ENCODE data around the gene RASSF5.
"Not testable (repeated sequence)": the region's sequence is repeated elsewhere in the genome, so short reads cannot be mapped to it uniquely, and the experiment has no call there.

Gene RASSF5

DNA sequence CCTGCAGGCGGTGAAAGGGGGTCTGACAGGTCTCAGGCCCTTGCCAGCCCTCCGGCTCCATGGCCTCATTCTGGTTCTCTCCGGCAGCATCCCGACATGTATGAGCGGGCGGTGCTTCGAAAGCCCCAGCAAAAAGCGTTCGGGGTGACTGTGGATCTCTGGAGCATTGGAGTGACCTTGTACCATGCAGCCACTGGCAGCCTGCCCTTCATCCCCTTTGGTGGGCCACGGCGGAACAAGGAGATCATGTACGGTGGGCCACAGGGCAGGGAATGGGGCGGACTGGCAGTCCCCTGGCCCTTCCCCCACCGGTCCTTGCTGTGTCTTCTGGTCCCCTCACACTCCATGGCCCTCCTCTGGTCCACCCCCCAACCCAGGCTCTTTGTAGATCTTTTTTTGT lies 30.7 kb upstream of the RASSF5 start:
- DNase-seq (ENCODE audit: low read depth in 2 of 2) = no peak

DNA sequence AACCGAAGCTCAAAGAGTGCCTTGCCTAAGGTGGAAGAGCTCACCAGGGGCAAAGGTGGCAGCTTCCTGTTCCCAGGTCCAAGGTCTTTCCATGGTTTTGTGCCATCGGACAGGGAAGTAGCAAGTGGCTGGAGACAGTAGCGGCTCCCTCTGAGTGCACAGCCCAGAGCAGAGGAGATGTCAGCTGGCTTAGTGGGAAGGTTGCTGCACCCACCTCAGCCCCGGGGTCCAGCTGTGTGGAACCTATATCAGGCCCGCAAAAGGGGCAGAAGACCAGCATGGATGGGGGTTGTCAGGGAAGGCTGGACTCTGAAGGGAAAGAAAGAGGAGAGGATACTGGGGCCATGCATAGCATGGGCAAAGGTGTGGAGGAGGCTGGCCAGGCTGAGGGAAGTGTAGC lies 30.2 kb upstream of the RASSF5 start:
- no peak for DNase-seq (ENCODE audit: low read depth in 2 of 2)

DNA sequence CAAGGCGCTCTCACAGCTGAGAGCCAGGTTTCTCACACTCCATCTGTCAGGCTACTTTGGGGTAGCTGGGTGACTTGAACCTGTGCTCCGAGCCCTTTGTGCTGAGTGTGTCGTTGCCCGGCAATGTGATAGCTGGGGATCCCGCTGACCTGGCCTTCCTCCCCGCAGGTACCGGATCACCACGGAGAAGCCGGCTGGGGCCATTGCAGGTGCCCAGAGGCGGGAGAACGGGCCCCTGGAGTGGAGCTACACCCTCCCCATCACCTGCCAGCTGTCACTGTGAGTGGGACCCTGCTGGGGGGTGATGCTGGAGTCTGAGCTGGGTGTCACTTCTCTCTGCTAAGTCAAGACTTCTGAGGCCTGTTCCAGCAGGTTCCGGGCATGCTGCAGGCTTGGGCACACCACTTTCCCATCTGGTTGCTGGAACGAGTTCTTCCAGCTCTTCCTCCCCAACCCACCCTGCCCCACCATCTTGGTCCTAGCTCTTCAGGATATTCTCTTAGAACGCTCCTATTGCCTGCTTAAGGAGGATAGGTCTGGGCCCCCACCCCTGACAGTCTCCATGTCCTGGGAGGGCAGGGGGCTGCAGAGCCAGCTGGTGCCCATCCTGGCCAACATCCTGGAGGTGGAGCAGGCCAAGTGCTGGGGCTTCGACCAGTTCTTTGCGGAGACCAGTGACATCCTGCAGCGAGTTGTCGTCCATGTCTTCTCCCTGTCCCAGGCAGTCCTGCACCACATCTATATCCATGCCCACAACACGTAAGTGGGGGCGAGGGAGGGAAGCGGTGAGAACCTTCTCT lies 29.6 kb upstream of the RASSF5 start:
- no peak for DNase-seq (ENCODE audit: low read depth in 2 of 2)

DNA sequence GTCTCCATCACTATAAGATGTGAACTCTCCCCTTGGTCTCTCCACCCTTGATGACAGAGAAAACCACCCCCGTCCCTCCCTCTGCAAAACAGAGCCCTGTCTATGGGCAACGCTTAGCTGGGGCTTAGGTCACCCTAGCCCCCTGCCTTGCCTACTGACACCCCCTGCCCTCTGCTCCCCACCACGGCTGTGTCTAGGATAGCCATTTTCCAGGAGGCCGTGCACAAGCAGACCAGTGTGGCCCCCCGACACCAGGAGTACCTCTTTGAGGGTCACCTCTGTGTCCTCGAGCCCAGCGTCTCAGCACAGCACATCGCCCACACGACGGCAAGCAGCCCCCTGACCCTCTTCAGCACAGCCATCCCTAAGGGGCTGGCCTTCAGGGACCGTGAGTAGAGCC lies 28.6 kb upstream of the RASSF5 start:
- DNase-seq (ENCODE audit: low read depth in 2 of 2) = no peak

DNA sequence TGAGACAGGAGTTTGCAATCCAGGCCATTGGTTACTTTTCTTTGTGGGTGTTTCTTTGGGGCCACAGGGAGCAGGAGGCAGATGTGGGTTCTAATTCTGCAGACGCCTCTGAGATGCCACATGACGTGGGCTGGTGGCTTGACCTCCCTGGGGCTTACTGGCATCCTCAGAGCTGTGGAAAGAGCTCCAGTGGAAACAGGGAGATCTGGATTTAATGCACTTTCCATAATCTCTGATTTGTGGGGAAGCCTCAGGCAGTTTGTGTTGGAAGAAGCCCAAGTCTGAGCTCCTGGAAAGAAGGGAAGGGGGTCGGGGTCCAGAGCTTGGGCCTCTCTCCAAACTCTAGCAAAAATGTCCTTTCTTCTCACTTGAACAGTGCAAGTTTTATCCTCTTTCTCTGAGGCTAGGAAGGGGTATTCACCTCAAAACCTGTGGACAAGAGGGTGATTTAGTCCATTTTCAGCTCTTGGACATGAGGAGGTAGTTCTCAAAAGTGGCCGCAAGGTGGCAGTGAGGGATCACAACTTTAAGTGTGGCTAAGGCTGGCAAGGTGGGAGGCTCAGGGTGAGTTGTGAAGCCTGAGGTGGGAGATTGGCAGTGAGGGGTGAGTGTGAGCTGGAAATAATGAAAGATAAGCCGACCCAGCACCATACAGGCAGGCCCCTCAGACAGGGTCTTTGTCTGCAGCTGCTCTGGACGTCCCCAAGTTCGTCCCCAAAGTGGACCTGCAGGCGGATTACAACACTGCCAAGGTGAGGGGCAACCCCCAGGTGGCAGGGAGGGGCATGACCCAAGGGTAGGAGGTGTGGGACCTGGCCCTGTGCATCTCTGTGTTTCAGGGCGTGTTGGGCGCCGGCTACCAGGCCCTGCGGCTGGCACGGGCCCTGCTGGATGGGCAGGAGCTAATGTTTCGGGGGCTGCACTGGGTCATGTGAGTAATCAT lies 27.9 kb upstream of the RASSF5 start:
- no peak for DNase-seq (ENCODE audit: low read depth in 2 of 2)

DNA sequence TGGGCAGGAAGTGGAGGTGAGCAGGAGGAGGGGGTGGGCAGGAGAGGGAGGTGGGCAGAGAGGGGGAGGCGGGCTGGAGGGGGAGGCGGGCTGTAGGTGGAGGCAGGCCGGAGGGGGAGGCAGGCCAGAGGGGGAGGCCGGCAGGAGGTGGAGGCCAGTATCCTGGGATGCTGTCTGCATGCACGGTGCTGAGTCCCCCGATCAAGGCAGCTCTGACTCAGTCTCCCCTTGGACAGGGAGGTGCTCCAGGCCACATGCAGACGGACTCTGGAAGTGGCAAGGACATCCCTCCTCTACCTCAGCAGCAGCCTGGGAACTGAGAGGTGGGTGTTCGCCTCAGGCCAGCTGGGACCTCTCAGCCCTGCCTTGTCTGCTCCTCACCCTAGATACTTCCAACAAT lies 27.1 kb upstream of the RASSF5 start:
- no peak for DNase-seq (ENCODE audit: low read depth in 2 of 2)

DNA sequence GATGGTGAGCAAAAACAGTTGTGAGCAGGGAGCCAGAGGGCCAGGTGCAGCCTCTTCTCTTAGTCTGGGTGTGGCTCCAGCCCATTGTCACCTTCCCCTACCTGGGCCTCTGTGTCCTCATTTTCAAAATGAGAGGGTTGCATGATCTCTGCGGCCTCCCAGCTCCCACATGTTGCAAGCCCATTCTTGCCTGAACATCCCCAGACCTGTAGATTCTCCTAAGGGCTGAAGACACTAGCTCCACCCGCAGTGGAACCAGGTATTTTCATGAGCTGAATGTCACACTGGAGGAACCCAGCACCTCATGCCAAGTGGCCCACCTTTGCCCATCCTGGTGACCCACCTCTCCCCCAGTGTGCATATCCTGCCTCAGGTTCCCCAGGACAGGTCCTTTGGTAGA lies 24.7 kb upstream of the RASSF5 start:
- no peak for DNase-seq (ENCODE audit: low read depth in 2 of 2)

DNA sequence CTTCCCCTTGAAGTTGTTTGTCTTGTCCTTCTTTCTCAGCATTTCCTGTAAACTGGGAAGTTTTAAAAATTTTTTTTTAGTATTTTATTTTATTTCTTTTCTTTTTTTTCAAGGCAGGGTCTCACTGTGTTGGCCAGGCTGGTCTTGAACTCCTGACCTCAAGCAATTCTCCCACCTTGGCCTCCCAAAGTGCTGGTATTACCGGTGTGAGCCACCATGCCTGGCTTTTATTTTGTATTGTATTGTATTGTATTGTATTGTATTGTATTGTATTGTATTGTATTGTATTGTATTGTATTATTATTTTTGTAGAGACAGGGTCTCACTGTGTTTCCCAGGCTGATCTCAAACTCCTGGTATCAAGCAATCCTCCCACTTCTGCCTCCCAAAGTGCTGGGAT lies 23.5 kb upstream of the RASSF5 start:
- not testable (repeated sequence) for DNase-seq (ENCODE audit: low read depth in 2 of 2)

DNA sequence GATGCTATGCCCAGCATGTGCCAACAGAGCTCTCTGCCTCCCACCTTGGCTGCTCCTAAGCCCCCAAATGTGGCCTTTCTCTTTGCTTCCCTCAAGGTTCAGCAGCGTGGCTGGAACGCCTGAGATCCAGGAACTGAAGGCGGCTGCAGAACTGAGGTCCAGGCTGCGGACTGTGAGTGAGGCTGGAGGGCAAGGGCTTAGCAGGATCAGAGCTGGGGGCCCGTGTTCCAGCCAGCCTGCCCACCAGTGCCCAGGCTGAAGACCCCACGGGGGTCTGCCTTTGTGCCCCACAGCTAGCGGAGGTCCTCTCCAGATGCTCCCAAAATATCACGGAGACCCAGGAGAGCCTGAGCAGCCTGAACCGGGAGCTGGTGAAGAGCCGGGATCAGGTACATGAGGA lies 22.4 kb upstream of the RASSF5 start:
- DNase-seq (ENCODE audit: low read depth in 2 of 2) = no peak

DNA sequence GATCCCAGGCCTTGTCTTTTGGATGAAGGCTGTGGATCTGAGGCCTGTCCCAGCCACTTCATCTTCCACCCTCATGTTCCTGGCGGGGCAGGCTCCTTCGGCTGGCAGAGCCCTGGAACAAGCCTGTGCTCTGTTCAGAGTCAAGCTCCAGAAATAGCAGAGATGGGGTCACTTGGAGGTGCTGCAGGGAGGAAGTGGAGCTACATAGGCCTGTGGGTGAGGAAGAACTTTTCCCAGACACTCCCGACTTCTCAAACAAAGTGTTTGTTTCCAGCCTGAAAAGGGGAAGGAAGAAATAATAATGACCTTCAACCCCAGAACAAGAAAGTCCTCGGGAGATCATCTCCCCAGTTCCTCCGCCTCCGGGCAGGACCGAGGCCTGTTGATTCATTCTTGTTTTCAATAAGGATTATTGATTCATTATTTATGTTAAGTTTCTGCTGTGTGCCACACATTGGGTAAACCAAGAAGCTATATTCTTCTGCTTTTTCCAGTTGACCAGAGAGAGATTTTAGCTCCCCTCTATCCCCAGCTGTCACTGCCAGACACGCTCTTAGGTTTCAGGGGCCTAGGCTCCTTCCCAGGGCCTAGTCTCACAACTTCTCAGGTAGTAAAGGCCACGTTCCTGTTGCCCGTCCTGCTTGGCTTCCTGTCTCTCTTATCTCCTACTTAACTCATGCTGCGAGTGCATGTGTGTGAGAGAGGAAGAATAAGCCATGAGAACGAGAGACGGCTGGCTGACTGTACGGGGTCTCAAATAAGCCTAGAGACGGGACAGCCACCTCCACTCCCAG lies 20.1 kb upstream of the RASSF5 start:
- DNase-seq (ENCODE audit: low read depth in 2 of 2) = no peak

DNA sequence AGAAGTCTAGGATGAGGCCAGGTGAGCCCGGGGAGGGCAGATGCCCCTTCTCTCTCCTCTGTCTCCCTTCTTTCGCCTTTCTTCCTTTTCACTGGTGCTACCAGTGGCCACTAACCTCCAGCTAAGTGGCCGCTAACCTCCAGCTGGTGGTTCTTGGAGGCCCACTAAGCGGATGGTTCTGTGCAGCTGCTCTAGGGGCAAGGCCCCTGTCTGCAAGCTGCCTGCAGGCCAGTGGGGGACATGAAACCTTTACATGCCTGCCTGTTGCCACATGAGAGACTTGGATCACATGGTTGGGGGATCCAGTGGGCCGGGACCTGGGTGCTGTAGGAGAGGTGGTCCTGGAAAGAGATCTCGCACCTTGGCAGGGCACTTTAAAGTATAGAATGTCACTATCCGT lies 19.4 kb upstream of the RASSF5 start:
- no peak for DNase-seq (ENCODE audit: low read depth in 2 of 2)

DNA sequence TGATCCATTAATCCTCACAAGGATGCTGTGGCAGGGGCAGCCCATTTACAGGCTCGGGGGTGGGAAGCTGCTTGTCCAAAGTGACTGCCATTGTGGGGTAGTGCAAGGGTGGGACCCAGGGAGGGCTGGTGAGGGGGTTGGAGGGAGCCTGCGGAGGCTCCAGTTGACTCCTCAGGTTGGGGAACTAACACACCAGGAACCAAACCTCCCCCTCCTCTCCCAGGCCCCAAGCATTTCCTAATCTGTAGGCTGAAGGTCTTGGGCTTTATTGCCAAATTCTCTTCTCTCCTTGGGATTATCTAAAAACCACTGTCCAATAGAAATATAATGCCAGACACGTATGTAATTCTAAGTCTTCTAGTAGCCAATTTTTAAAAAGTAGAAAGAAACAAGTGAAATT lies 18.9 kb upstream of the RASSF5 start:
- no peak for DNase-seq (ENCODE audit: low read depth in 2 of 2)

DNA sequence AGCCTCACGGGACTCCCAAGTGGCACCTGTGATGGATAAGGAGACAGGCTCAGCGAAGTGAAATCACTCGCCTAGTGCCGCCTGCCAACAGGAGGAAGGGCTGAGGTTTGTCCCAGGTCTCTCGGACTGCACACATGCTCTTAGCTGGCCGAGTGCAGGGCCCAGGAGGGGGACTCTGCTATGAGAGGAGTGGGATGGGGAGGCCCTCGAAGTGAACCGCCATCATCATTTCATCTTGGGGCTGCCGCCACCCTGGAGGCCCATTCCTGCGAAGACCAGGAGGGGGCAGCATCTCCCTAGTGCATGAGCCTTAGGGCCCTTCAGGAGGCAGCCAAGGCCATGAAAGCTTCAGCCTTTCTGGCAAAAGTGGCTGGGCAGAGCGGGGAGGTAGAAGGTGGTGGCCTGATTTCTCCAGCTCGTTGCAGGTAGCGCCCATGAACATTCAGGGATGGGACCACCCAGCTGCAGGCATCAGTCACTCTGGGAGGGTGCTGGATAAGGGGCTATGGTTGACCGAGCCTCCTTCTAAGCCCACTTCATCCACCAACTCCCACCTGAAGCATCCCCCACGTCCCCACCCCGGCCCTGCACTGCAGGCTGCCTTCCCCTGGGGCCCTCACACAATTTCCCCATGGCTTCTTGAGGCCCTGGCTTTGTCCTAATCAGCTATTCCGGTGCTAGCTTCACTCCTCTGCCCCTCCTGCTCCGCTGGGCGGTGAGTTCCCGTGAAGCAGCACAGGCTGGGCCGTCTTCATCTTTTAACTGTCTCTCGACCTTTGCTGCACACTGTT lies 17.2 kb upstream of the RASSF5 start:
- no peak for DNase-seq (ENCODE audit: low read depth in 2 of 2)

DNA sequence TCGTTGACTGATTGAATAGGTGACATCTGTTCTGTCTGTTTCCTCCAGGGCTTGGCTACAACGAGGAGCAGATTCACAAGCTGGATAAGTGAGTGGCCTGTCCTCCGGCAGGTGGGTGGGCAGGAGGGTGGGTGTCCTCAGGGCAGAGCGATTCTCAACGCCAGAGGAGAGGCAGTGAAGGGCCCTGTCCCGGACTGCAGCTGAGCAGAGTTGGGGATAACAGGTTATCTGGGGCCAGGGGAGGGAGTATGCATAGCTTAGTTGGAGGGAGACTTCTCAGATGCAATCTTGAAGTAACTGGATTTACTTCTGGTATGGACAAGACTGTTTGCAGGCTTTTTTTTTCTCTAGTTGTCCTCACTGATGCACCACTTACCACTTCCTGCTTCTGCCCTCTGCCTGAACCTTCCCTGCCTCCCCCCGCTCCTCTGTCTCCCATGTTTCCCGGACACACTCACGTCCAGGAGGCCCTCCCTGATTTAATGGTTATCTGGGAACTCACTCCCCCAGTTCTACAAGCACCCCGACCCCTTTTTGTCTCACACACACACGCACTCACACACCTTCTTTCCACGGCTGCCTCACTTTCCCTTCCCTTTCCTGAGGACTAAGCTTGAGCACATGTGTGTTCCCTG lies 16.4 kb upstream of the RASSF5 start:
- DNase-seq (ENCODE audit: low read depth in 2 of 2) = no peak

DNA sequence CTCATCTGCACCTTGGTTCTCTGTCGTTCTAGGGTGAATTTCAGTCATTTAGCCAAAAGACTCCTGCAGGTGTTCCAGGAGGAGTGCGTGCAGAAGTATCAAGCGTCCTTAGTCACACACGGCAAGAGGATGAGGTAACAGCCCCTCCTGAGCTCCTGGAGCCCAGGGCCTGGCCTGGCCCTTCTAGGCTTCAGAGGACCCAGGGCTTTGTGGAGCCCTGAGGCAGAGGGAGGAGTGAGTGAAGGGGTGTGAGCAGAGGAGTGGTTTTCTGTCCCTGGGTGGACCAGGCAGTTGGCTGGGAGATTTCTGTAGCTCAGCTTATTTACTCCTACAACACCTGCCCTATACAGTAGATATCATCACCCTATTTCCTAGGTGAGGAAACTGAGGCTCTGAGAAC lies 15.7 kb upstream of the RASSF5 start:
- no peak for DNase-seq (ENCODE audit: low read depth in 2 of 2)

DNA sequence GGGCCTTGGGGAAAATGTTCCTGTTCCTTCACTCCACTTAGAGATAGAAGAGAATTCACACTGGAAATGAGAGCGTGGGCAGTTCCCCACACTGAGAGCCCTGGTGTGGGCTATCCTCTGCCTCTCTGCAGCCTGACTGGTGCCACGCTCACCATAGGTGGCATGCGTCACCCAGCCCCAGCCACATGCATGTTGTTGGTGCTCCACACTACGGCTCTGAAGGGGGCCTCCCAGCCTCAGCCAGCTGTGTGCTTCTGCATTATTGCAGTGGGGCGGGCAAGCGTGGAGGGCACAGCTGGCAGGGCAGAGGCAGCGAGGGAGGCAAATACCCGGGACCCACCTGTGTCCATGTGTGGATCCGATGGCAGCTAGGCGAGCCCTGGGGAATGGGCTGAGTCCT lies 14.7 kb upstream of the RASSF5 start:
- DNase-seq (ENCODE audit: low read depth in 2 of 2) = no peak

DNA sequence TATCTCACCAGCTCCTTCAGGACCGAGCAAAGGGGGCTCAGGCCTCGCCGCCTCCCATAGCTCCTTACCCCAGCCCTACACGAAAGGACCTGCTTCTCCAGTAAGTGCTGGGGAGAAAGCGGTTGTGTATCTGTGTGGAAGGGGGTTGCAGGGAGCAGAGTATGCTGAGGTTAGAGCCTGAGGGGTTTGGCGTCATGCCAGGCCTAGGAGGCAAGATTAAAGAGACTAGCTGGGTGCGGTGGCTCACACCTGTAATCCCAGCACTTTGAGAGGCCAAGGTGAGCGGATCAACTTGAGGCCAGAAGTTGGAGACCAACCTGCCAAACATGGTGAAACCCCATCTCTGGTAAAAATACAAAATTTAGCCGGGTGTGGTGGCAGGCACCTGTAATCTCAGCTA lies 14.1 kb upstream of the RASSF5 start:
- no peak for DNase-seq (ENCODE audit: low read depth in 2 of 2)

DNA sequence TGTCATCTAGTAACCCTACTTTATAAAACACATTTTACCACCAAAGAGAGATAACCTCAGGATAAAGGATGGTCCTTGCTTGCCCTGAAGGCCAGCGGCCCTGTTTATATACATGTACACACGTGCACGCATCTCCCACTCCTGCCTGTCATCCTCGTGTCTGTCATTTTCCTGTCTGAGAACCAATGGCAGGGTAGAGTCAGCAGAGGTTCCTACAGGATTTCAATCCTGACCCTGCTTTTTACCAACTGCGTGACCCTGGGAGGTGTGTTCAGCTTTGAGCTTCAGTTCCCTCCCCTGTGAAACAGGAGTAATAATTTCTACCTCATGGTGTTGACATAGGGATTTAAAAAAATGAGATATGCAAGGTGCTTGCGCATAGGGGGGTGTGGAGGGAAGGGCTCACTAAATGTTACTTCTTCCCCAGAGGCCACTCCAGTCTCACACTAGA lies 12.3 kb upstream of the RASSF5 start:
- no peak for DNase-seq (ENCODE audit: low read depth in 2 of 2)

DNA sequence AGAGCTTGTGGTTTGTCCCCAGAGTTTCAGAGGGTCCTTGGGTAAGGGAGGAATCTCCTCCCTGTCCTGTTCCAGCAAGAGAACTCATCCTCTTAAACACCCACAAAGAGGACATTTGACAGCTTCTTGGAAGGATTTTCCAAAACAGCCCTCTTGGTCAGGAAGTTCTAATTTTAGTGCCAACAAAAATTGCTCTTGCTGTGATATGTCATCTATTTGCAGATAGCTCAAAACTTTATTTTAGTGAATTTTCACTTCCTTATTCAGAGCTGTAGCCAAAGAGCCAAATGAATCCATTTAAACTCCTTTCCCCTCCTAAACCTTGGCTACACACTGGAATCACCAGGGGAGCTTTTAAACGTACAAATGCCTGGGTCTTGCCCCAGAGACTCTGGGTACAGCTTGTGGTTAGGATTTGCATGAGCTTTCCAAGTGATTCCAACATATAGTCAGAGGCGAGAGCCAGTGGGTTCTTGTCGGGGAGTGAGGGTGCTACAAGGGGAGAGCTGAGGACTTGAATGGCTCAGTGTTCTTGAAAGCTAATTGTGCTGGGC lies 11.8 kb upstream of the RASSF5 start:
- no peak for DNase-seq (ENCODE audit: low read depth in 2 of 2)

DNA sequence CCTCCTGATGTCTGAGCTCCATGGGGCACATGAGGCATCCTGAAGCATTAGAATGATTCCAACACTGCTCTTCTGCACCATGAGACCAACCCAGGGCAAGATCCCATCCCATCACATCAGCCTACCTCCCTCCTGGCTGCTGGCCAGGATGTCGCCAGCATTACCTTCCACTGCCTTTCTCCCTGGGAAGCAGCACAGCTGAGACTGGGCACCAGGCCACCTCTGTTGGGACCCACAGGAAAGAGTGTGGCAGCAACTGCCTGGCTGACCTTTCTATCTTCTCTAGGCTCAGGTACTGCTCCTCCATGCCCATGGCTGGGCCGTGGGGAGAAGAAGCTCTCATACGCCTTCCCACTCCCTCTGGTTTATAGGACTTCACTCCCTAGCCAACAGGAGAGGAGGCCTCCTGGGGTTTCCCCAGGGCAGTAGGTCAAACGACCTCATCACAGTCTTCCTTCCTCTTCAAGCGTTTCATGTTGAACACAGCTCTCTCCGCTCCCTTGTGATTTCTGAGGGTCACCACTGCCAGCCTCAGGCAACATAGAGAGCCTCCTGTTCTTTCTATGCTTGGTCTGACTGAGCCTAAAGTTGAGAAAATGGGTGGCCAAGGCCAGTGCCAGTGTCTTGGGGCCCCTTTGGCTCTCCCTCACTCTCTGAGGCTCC lies 11.1 kb upstream of the RASSF5 start:
- DNase-seq (ENCODE audit: low read depth in 2 of 2) = no peak
